HG03135 (cell line): ENCODE measurements around the gene ZNF891.

Source experiments
- ATAC-seq: cut with Tn5 transposase; IDR thresholded peaks from one replicate; pipeline ENCODE4 v1.9.1; 2021; ENCODE audit warnings: mild to moderate bottlenecking, moderate library complexity; ENCODE audit not compliant: unreplicated experiment

The ZNF891 gene

GRCh38 chr12:133130038-133130807 lies at the start of gene ZNF891, which contains the start of gene ZNF10:
ZNF891 (minus strand) TSS chr12:133130274; CDS start chr12:133121918, 8,356 bp downstream.
ZNF10 (plus strand) TSS chr12:133130627; CDS start chr12:133144493, 13,866 bp downstream.
- ATAC-seq: peak; percentile 93

GRCh38 chr12:133174901-133175300 lies 44.8 kb upstream of the ZNF891 start:
- no peak for ATAC-seq

DNA sequence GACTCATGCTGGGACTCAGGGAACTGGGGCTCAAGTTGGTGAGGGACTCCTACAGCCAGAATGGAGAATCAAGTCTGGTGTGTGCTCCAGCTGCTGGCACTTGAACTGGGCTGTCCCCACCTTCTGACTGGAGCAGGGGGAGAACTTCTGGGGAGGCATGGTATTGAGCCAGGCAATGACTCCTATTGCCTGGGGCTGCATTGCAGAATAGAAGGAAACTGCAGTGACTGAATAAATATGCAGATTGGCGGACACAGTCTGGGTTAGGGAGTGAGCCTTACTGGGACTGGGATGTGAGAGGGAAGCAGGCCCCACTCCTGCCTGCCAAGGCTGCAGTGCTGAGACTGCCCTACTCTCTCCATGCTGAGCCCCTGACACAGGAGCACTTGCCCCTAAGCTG lies 42.4 kb upstream of the ZNF891 start:
- no peak for ATAC-seq

GRCh38 chr12:133165776-133166175 lies 35.7 kb upstream of the ZNF891 start:
- no peak for ATAC-seq

DNA sequence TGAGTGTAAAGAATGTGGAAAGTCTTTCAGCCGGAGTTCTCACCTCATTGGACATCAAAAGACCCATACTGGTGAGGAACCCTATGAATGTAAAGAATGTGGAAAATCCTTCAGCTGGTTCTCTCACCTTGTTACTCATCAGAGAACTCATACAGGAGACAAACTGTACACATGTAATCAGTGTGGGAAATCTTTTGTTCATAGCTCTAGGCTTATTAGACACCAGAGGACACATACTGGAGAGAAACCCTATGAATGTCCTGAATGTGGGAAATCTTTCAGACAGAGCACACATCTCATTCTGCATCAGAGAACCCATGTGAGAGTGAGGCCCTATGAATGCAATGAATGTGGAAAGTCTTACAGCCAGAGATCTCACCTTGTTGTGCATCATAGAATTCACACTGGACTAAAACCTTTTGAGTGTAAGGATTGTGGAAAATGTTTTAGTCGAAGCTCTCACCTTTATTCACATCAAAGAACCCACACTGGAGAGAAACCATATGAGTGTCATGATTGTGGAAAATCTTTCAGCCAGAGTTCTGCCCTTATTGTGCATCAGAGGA lies 26.1 kb upstream of the ZNF891 start:
- ATAC-seq: no peak

DNA sequence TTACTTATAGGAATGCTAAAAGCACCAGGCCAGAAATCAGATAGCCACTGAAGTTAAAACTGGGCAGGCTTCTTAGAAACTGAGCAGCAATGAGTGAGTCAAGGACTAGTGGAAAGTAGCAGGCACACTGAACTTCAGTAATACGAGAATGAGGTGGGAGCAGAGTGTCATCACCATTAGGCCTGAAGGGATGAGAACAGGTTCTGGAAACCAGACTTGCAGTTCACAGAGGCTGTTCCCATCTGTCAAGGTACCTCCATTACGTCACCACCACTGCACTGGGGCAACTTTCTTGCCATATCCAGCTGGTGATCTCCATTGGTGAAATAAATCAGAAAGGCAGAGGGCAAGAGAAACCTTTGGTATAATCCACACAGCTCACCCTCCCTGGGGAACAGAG lies 15.9 kb upstream of the ZNF891 start:
- no peak for ATAC-seq

DNA sequence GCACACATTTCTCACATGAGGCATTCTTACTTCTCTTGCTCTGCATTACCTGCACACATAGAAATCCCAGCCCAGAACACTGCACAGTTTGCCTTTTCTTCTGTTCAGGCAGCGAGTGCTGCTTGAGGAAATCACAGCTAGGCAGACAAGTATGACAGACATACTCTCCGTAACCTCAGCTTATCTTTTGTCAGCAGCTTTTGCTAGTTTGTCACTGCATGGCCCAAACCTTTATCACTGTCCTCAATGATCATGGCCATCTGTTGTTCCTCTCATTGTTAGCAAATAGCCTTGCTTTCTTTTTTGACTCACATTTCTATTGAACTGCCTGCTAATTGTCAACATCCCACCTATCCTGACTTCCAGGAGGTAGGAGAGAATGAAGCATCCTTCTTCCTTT lies 5.7 kb upstream of the ZNF891 start:
- no peak for ATAC-seq

DNA sequence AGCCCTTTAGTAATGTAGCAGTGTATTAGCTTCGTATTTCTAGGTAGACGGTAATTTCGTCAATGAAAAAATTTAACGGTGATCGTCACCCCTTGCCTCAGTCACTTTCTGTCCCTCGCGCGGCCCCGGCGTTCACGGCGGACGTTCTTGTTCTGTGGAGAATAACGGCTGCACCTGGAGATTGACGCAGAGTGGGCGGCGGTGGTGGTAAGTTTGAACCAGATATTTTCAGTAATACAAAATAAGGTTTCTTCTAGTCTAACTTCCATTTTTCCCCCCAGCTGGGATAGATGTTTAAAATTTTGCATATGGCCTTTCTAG lies 694 bp upstream of the ZNF891 start:
- peak; percentile 1 for ATAC-seq

DNA sequence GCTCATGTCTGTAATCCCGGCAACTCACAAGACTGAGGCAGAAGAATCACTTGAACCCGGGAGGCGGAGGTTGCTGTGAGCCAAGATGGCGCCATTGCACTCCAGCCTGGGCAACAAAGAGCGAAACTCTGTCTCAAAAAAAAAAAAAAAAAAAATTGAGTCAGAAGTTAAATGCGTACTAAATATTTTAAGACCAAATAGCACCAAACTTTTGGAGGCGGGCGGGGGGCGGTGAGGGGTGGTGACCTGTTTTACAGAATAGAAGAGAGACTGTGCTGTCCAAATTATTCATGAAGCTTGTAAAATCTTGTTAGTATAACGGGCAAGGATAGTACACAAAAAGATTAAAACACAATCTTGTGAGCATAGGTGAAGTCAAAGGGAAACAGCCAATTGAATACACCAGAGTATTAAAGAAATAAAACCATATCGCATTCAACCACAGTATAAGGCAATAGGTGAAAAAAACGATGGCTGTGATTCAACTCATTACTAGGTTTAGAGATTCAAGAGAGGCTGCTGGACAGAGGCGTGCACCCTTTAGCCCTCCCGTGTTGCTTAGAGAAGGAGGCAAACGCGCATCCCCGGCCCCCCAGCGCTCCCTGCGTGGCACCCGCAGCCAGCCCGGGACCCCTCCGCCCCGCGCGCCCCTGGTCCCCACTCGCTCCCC lies 571 bp downstream of the ZNF891 start:
- peak; percentile 14 for ATAC-seq

- ATAC-seq: no peak
Observed at GRCh38 chr12:133124674-133125073, 5.4 kb downstream of the ZNF891 start.

- ATAC-seq: no peak
Observed at GRCh38 chr12:133120385-133121191, 9.5 kb downstream of the ZNF891 start.

- no peak for ATAC-seq
Observed at GRCh38 chr12:133108150-133108549, 21.9 kb downstream of the ZNF891 start.

DNA sequence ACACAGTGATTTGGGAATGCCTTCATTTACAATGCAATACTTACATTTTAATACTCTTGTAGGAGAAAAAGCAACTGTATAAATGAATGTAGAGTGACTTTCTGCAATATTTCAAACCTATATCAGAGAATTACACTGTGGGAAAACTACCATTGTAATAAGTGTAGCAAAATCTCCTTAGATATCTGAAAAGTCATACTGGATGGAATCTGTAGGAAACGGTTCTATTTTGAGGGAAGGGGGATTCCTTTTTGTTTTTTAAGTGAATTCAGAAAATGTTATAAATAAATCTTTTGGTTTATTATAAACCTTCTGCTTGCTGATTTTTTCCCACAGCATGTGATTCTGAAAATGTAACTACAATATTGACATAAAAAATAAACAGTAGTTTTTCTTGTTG lies 23.0 kb downstream of the ZNF891 start:
- ATAC-seq: no peak

GRCh38 chr12:133106253-133106652 lies 23.8 kb downstream of the ZNF891 start:
- no peak for ATAC-seq

- ATAC-seq: no peak
Observed at GRCh38 chr12:133105620-133106019, 24.5 kb downstream of the ZNF891 start.

GRCh38 chr12:133083345-133083744 lies 46.7 kb downstream of the ZNF891 start:
- ATAC-seq: no peak

DNA sequence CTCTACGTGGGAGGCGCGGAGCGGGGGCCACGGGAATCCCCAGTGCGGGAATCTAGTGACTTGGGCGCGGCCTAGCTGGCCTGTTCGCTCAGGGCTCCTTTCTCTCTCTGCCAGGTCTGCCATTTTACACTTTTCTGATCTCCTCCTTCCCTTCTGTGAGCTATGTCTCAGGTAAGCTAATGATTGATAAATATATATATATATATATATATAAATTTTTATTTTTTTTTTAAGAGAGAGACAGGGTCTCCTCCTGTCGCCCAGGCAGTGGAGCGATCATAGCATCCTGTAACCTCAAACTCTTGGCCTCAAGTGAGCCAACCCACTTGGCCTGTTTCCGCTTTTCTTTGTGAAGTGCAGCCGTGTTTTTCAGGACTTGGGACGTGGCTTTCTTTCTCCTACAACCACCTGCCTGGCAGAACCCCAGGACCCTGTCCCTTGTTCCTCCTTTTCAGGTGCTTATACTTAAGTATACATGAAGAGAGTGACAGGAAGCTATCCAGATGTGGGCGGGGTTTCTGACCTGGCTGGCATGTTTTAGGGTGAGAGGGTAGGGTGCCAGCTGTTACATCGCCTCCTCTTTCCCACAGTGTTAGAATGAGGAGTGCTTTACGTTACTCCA lies 48.8 kb downstream of the ZNF891 start:
- no peak for ATAC-seq

- ATAC-seq: peak; percentile 71
Observed at GRCh38 chr12:133080368-133081158, 49.5 kb downstream of the ZNF891 start, which contains the start of gene ZNF140. ZNF140 (plus strand) TSS chr12:133080923; CDS start chr12:133081321, 398 bp downstream.

DNA sequence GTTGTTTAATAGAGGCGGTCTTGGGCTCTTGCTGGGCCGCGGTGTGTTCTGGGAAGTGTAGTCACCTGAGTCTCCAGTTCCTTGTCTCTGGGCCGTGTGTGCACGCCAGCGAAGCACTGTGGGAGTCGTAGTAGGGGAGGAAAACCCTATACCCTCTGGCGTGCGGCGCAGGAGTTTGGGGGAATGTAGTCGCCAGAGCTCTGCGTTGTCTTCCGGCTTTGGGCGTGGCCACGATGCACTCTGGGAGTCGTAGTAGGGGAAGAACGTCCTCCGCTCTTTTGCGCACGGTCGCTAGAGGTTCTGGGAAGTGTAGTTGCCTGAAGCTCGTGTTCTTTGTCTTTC lies 50.1 kb downstream of the ZNF891 start:
- ATAC-seq: peak; percentile 73

DNA sequence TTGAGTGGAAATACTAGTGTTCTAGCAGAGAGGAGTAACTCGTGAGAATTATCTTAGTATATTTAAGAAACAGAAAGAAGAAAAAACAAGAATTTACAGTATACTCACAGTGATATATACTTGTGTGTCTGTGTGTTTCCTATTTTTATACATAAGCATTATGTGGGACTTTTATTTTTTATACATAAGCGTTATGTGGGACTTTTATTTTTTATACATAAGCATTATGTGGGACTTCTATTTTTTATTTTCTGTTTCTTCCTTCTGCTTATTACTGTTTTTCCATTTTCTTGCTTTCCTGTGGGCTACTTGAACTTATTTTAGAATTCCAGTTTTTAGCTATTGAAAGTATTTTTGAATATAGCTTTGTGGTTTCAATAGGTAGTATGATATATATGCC lies 56.2 kb downstream of the ZNF891 start:
- ATAC-seq: no peak
